SK-N-SH (cell line): ENCODE measurements around the gene SPAG4. TPM values are rescaled to one million over a fixed set of nuclear protein-coding genes. Genes with fewer than 3 reads are reported as not detected.

Source experiments
- CTCF ChIA-PET: fragments of 300-600, 350-600 bp; formaldehyde crosslinking; extraction: SDS; loops from one replicate; lab custom pipeline; 2021; lab: Yijun Ruan, JAX
- POLR2A ChIA-PET: fragments of 350-600 bp; sonication (Branson Sonifier 250); formaldehyde crosslinking; extraction: SDS; loops from one replicate; lab custom pipeline; 2020; ENCODE audit warnings: antibody characterized with exemption, inconsistent platforms; lab: Yijun Ruan, JAX
- DNase-seq: peaks from one replicate; pipeline ENCODE4 v3.0.0; 2012
- H2AFZ ChIP-seq: fragments of 200-600 bp; sonication (generic); 2 replicates; pipeline ENCODE4 v1.8.1; 2016; ENCODE audit warnings: antibody characterized with exemption, mild to moderate bottlenecking, low read depth
- H3F3A ChIP-seq: fragments of 200-600 bp; sonication (generic); replicated peaks from 2 replicates; pipeline ENCODE3; 2016; ENCODE audit warnings: antibody characterized with exemption, mild to moderate bottlenecking; ENCODE audit not compliant: insufficient read depth
- H3K27ac ChIP-seq, 2 experiments: fragments of 200-500 bp in 1 of 2; fragments of 200-600 bp in 1 of 2; sonication (Bioruptor generic) in 1 of 2; sonication (generic), shearing (Covaris generic) in 1 of 2; 2 replicates each; pipeline versions ENCODE4 v1.5.1 to v1.6.1; 2014 to 2016; ENCODE audit warnings: low read depth in 2 of 2, inconsistent platforms in 1 of 2, low read length in 1 of 2, mild to moderate bottlenecking in 1 of 2, mixed read lengths in 1 of 2
- H3K27me3 ChIP-seq: fragments of 200-600 bp; sonication (generic), shearing (Covaris generic); 2 replicates; pipeline ENCODE4 v1.6.1; 2016; ENCODE audit warnings: mixed run types; ENCODE audit not compliant: insufficient read depth
- H3K36me3 ChIP-seq, 2 experiments: fragments of 200-500 bp in 1 of 2; fragments of 200-600 bp in 1 of 2; sonication (Bioruptor generic) in 1 of 2; sonication (generic) in 1 of 2; replicated peaks in 1 of 2; 2 replicates each; pipeline versions ENCODE3 to v1.5.1; 2014 to 2016; ENCODE audit warnings: low read length in 1 of 2, mild to moderate bottlenecking in 1 of 2; ENCODE audit not compliant: insufficient read depth in 2 of 2, control insufficient read depth in 1 of 2
- H3K4me1 ChIP-seq, 2 experiments: fragments of 200-500 bp in 1 of 2; fragments of 200-600 bp in 1 of 2; sonication (Bioruptor generic) in 1 of 2; sonication (generic), shearing (Covaris generic) in 1 of 2; 2 replicates each; pipeline versions ENCODE4 v1.5.1 to v1.6.1; 2014 to 2016; ENCODE audit warnings: low read depth in 1 of 2, low read length in 1 of 2, mixed run types in 1 of 2; ENCODE audit not compliant: insufficient read depth in 2 of 2, control insufficient read depth in 1 of 2
- H3K4me2 ChIP-seq: fragments of 200-600 bp; sonication (generic), shearing (Covaris generic); 2 replicates; pipeline ENCODE4 v1.6.1; 2017; ENCODE audit warnings: mixed run types
- H3K4me3 ChIP-seq, 2 experiments: fragments of 200-500 bp in 1 of 2; fragments of 200-600 bp in 1 of 2; sonication (Bioruptor generic) in 1 of 2; sonication (generic), shearing (Covaris generic) in 1 of 2; 2 replicates each; pipeline versions ENCODE4 v1.5.1 to v1.8.1; 2014 to 2016; ENCODE audit warnings: low read depth in 2 of 2, inconsistent platforms in 1 of 2, low read length in 1 of 2, mild to moderate bottlenecking in 1 of 2, mixed read lengths in 1 of 2, moderate library complexity in 1 of 2
- H3K79me2 ChIP-seq: fragments of 200-600 bp; sonication (generic); 2 replicates; pipeline ENCODE4 v1.8.1; 2017; ENCODE audit warnings: mild to moderate bottlenecking; ENCODE audit not compliant: insufficient read depth
- H3K9ac ChIP-seq: fragments of 200-600 bp; sonication (generic); 2 replicates; pipeline ENCODE4 v1.6.1; 2017; ENCODE audit warnings: mixed run types
- H3K9me2 ChIP-seq: fragments of 200-600 bp; sonication (generic); 2 replicates; pipeline ENCODE4 v1.6.1; 2017; ENCODE audit warnings: mixed run types
- H3K9me3 ChIP-seq: fragments of 200-600 bp; sonication (generic); 2 replicates; pipeline ENCODE4 v1.6.1; 2017; ENCODE audit warnings: mixed run types, mild to moderate bottlenecking, moderate library complexity
- H4K20me1 ChIP-seq: fragments of 200-600 bp; sonication (generic); 2 replicates; pipeline ENCODE4 v1.6.1; 2017; ENCODE audit warnings: mild to moderate bottlenecking, mixed run types; ENCODE audit not compliant: insufficient read depth
- CHD2 ChIP-seq: fragments of 150-350 bp; IDR thresholded peaks from 2 replicates; pipeline ENCODE4 v1.6.1; 2018; ENCODE audit warnings: low read length; ENCODE audit not compliant: partially characterized antibody
- ELF1 ChIP-seq: IDR thresholded peaks from 2 replicates; pipeline ENCODE4 v1.4.0; 2012
- EP300 ChIP-seq, 2 experiments: IDR thresholded peaks; 2 replicates each; pipeline versions ENCODE4 v1.4.0 to v1.6.1; 2012; ENCODE audit warnings: borderline replicate concordance in 1 of 2, low read depth in 1 of 2, low read length in 1 of 2
- EZH2phosphoT487 ChIP-seq: fragments of 200-600 bp; sonication (generic); IDR thresholded peaks from 2 replicates; pipeline ENCODE4 v1.6.1; 2017; ENCODE audit warnings: low read depth, mixed run types, mild to moderate bottlenecking, antibody characterized with exemption, moderate library complexity, borderline replicate concordance
- FOSL2 ChIP-seq: IDR thresholded peaks from 2 replicates; pipeline ENCODE4 v1.4.0; 2012; ENCODE audit warnings: low read depth, mild to moderate bottlenecking, moderate library complexity, borderline replicate concordance
- FOXM1 ChIP-seq: IDR thresholded peaks from 2 replicates; pipeline ENCODE4 v1.4.0; 2012; ENCODE audit warnings: low read depth, mild to moderate bottlenecking
- GABPA ChIP-seq: IDR thresholded peaks from 2 replicates; pipeline ENCODE4 v1.4.0; 2012; ENCODE audit warnings: low read depth, mild to moderate bottlenecking
- IRF3 ChIP-seq: fragments of 150-350 bp; IDR thresholded peaks from 2 replicates; pipeline ENCODE4 v1.6.1; 2016; ENCODE audit warnings: mild to moderate bottlenecking, low read depth, low read length
- JUND ChIP-seq: IDR thresholded peaks from 2 replicates; pipeline ENCODE4 v1.4.0; 2012
- MEF2A ChIP-seq: IDR thresholded peaks from 2 replicates; pipeline ENCODE4 v1.4.0; 2012; ENCODE audit warnings: low read depth, borderline replicate concordance
- MXI1 ChIP-seq: IDR thresholded peaks from 2 replicates; pipeline ENCODE4 v1.6.1; 2012; ENCODE audit warnings: mild to moderate bottlenecking, low read depth, low read length, improper control_type of control experiment
- NFIC ChIP-seq: IDR thresholded peaks from 2 replicates; pipeline ENCODE4 v1.4.0; 2012; ENCODE audit warnings: borderline replicate concordance
- POLR2AphosphoS5 ChIP-seq: IDR thresholded peaks from 2 replicates; pipeline ENCODE4 v1.6.1; 2012; ENCODE audit warnings: low read depth, low read length
- RFX5 ChIP-seq: IDR thresholded peaks from 2 replicates; pipeline ENCODE4 v1.6.1; 2012; ENCODE audit warnings: mild to moderate bottlenecking, improper control_type of control experiment, low read length
- TAF1 ChIP-seq: IDR thresholded peaks from 2 replicates; pipeline ENCODE4 v1.6.1; 2012; ENCODE audit warnings: low read depth, mild to moderate bottlenecking, low read length, moderate library complexity, borderline replicate concordance
- YY1 ChIP-seq: IDR thresholded peaks from 2 replicates; pipeline ENCODE4 v1.4.0; 2012; ENCODE audit warnings: low read depth, mild to moderate bottlenecking
- WGBS: methylation state at CpG from one replicate; pipeline ENCODE4 v1.1.6; 2017; ENCODE audit warnings: low lambda C conversion rate; 5-methylcytosine and 5-hydroxymethylcytosine counted together
- polyA plus RNA-seq, 3 experiments: library from polyadenylated mRNA; depleted of rRNA; stranded (reverse); fragments of >200 nt; gene quantifications; 2 replicates each; pipeline ENCODE4 v1.2.3, GENCODE V29; 2012
- TF ChIP-seq, protein P1 (sequence below): IDR thresholded peaks from 2 replicates; pipeline ENCODE4 v1.4.0; 2012; ENCODE audit warnings: low read depth, borderline replicate concordance
- TF ChIP-seq, protein P2 (sequence below): fragments of 150-350 bp; IDR thresholded peaks from 2 replicates; pipeline ENCODE4 v1.6.1; 2017; ENCODE audit warnings: antibody characterized with exemption, low read length, low read depth, borderline replicate concordance
- TF ChIP-seq, protein P3 (sequence below): IDR thresholded peaks from 2 replicates; pipeline ENCODE4 v1.4.0; 2012; ENCODE audit warnings: low read depth

The SPAG4 gene
- polyA plus RNA-seq, 1 of the 3 experiments (the other 2 are of a cell fraction) = 6.9 TPM

DNA sequence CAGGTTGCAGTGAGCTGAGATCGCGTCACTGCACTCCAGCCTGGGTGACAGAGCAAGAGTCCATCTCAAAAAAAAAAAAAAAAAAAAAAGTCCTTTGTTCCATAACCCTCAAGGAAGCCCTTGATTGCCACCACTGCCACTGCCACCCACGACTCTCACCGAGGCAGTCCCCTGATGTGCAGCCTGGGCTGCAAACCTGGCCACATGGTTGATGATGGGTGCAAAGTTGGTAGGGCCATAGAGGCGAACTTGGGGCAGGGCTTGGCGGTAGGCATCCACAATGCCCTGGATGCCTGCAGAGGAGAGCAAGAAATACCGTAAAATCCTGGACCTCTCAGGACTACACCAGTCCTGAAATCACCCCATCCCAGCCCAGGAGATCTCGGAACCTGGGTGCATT lies 11.5 kb downstream of the SPAG4 start:
- POLR2A ChIA-PET = interaction anchor here (0.6 kb wide), 1 partner anchor 10 kb away, joined by 3 read pairs; no protein-coding TSS in a partner anchor
- peaks cover 49 to 50% of the 10 kb centered on the region in 2 experiments for H3K36me3 ChIP-seq

More for the DNA sequence above, 11.5 kb downstream of the SPAG4 start:
- WGBS = 94% methylated on average over 8 of the region's 8 CpGs
- TF ChIP-seq IRF3 = no peak
- TF ChIP-seq MXI1 = no peak
- TF ChIP-seq JUND = no peak
- TF ChIP-seq YY1 = no peak
- TF ChIP-seq NFIC = no peak
- no peak for TF ChIP-seq ELF1
- no peak for TF ChIP-seq EP300 (IDR thresholded peaks at IDR 0.05; ENCODE audit: borderline replicate concordance in 1 of 2, low read depth in 1 of 2, low read length in 1 of 2)
- TF ChIP-seq RFX5 = no peak
- TF ChIP-seq MEF2A = no peak
- TF ChIP-seq, protein P1, sequence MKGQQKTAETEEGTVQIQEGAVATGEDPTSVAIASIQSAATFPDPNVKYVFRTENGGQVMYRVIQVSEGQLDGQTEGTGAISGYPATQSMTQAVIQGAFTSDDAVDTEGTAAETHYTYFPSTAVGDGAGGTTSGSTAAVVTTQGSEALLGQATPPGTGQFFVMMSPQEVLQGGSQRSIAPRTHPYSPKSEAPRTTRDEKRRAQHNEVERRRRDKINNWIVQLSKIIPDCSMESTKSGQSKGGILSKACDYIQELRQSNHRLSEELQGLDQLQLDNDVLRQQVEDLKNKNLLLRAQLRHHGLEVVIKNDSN = no peak
- no peak for TF ChIP-seq CHD2
- TF ChIP-seq FOXM1 = no peak
- no peak for TF ChIP-seq TAF1
- no peak for TF ChIP-seq FOSL2
- no peak for TF ChIP-seq EZH2phosphoT487
- no peak for TF ChIP-seq POLR2AphosphoS5
- no peak for TF ChIP-seq GABPA
- TF ChIP-seq, protein P2, sequence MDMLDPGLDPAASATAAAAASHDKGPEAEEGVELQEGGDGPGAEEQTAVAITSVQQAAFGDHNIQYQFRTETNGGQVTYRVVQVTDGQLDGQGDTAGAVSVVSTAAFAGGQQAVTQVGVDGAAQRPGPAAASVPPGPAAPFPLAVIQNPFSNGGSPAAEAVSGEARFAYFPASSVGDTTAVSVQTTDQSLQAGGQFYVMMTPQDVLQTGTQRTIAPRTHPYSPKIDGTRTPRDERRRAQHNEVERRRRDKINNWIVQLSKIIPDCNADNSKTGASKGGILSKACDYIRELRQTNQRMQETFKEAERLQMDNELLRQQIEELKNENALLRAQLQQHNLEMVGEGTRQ = no peak
- TF ChIP-seq, protein P3, sequence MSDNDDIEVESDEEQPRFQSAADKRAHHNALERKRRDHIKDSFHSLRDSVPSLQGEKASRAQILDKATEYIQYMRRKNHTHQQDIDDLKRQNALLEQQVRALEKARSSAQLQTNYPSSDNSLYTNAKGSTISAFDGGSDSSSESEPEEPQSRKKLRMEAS = no peak
- no peak for DNase-seq
- Histone ChIP-seq H3K79me2 (no peaks in the 10 kb centered on the region), H4K20me1 (0 out of 2 replicates have a peak, but pooled peaks cover 2% of the 10 kb centered on the region), H3K27ac (no peak overlapping the region), H3K9me2 (no peaks in the 10 kb centered on the region), H3K4me2 (no peak overlapping the region), H3K9me3 (no peaks in the 10 kb centered on the region), H3K27me3 (no peaks in the 10 kb centered on the region), H3K4me3 (no peak overlapping the region), H3K9ac (no peak overlapping the region), H2AFZ (no peak overlapping the region), H3F3A (peaks cover 22% of the 10 kb centered on the region), H3K4me1 (no peaks in the 10 kb centered on the region)
- CTCF ChIA-PET = interaction anchor here (0.6 kb wide), 1 partner anchor 9 kb away, joined by 3 read pairs; no protein-coding TSS in a partner anchor
